NB4 (cell line): ENCODE results near the gene ZNF248.

Experiments
- POLR2A ChIP-seq: IDR thresholded peaks from 2 replicates; pipeline ENCODE4 v1.6.1; 2011; ENCODE audit warnings: mild to moderate bottlenecking; ENCODE audit not compliant: insufficient read length; ENCODE audit errors: extremely low read depth
- TF ChIP-seq, protein P1 (sequence below): IDR thresholded peaks from one replicate; pipeline ENCODE4 v1.5.1; 2012; ENCODE audit warnings: low read depth, low read length
- TF ChIP-seq, protein P2 (sequence below): IDR thresholded peaks from 2 replicates; pipeline ENCODE4 v1.6.1; 2011; ENCODE audit warnings: low read depth, low read length

DNA sequence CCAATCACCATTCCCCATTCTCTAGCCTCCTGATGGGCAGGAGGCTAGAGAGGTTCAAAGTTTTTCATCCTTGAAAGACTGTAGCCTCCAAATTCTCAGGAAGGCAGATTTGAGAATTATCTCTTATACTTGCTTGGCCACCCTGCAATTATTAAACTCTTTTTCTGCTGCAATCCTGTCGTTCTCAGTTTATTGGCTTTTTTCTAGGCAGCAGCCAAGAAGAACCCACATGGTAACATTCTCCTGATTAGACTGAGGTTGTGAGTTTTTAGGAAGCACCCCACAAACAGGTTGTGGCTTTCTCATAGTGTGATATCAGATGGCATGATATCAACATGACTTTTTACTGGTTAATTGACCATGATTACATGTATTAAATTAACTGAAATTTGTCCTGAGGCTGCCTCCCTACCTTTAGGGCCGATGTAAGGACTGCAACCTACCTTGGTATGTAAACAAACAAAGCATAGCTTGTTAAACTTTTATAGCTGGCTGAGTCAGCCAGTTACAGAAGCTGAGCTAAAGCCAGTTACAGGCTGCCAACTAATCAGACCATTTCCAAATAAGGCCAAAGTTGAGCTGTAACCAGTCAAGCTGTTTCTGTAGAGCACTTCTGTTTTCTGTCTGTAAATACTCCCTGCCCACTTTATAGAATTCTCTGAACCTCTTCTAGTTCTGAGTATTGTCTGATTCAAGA is 3.2 kb upstream of the ZNF248 start:
- TF ChIP-seq, protein P1, sequence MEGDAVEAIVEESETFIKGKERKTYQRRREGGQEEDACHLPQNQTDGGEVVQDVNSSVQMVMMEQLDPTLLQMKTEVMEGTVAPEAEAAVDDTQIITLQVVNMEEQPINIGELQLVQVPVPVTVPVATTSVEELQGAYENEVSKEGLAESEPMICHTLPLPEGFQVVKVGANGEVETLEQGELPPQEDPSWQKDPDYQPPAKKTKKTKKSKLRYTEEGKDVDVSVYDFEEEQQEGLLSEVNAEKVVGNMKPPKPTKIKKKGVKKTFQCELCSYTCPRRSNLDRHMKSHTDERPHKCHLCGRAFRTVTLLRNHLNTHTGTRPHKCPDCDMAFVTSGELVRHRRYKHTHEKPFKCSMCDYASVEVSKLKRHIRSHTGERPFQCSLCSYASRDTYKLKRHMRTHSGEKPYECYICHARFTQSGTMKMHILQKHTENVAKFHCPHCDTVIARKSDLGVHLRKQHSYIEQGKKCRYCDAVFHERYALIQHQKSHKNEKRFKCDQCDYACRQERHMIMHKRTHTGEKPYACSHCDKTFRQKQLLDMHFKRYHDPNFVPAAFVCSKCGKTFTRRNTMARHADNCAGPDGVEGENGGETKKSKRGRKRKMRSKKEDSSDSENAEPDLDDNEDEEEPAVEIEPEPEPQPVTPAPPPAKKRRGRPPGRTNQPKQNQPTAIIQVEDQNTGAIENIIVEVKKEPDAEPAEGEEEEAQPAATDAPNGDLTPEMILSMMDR = no peak
- no peak for TF ChIP-seq POLR2A
- TF ChIP-seq, protein P2, sequence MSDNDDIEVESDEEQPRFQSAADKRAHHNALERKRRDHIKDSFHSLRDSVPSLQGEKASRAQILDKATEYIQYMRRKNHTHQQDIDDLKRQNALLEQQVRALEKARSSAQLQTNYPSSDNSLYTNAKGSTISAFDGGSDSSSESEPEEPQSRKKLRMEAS = no peak
